Activated T-cell treated with anti-CD3 and anti-CD28 coated beads, Interleukin-2, amount 50 U/mL, for 72 hours (primary cell): ENCODE data around the gene FOXC1. TPM values are rescaled to one million over a fixed set of nuclear protein-coding genes. Genes with fewer than 3 reads are reported as not detected.

Experiments used
- ATAC-seq, 2 donors: fragments of 150-1000 bp; cut with Tn5 transposase; replicated peaks in 1 of 2; 2 replicates each; pipeline ENCODE4 v1.10.0; 2021; ENCODE audit warnings: moderate library complexity in 2 of 2, mild to moderate bottlenecking in 1 of 2
- DNase-seq, 2 donors: peaks; one replicate each; pipeline ENCODE4 v3.0.0; 2021 to 2022; ENCODE audit warnings: mixed read lengths in 1 of 2
- H3K27ac Mint-ChIP-seq: one replicate; pipeline ENCODE4 v1.8.0; 2022; ENCODE audit warnings: mild to moderate bottlenecking, moderate library complexity, mixed read lengths
- H3K27me3 Mint-ChIP-seq: one replicate; pipeline ENCODE4 v1.8.0; 2022; ENCODE audit warnings: low read depth, mixed read lengths
- H3K36me3 Mint-ChIP-seq, 2 donors: one replicate each; pipeline ENCODE4 v1.8.0; 2022; ENCODE audit warnings: mixed read lengths in 2 of 2, mild to moderate bottlenecking in 1 of 2; ENCODE audit not compliant: insufficient read depth in 2 of 2
- H3K4me1 Mint-ChIP-seq: one replicate; pipeline ENCODE4 v1.8.0; 2022; ENCODE audit warnings: low read depth, mixed read lengths
- H3K4me3 Mint-ChIP-seq, 2 donors: one replicate each; pipeline ENCODE4 v1.8.0; 2022; ENCODE audit warnings: mild to moderate bottlenecking in 2 of 2, mixed read lengths in 2 of 2, moderate library complexity in 2 of 2
- H3K9me3 Mint-ChIP-seq, 2 donors: one replicate each; pipeline ENCODE4 v1.8.0; 2022; ENCODE audit warnings: mixed read lengths in 2 of 2
- total RNA-seq, 2 donors: library from RNA; stranded (reverse); gene quantifications; one replicate each; pipeline ENCODE4 v1.2.3, GENCODE V29; 2022

FOXC1 gene
- total RNA-seq, 2 donors from 2014 or later: 0.17 to 0.30 TPM

DNA sequence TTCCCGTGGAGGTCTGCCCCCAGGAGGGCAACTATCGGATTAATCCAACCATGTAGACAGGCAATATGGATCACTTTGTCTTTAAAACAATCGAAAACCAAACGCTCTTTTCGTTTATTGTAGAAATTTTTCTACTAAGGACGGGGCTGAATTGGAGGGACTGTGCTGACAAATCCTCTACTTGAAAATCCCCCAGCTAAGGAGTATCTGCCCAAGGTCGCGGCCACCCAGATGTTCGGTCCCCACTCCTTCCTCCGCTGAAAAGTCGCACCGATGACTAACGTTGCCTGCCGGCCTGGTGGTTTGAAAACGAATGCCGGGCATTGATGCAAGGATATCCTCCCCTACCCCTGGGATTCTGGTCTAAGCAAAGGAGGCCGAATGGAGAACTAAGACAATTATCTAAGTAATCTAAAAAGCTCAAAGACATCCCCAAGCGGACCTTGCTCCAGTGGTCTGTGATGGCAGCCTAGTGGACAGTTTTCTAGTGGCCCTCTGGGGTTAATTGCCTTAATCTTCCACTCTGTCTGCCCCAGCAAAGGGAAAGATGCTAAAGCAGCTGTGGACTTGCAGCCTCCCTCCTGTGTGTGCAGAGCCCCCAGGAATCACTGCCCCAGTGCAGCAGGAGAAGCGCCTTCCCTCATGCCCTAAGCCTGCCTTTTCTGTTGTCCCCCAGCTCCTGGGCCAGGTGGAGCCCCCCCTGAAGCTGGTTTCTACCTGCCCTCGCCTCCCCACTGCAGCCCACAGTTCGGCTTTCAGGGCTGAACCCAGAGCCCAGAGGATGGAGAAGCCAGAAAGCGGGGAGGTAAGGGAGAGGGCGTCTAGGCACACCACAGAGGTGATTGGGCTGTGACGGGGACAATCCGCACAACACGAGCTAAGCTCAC is 3.6 kb upstream of the FOXC1 start:
- ATAC-seq (no peak), DNase-seq (no peak)
- Mint-ChIP-seq H3K9me3 (no peaks in the 10 kb centered on the region), H3K27me3 (peaks cover 62% of the 10 kb centered on the region), H3K36me3 (peaks cover 3% of the 10 kb centered on the region in 2 donors), H3K4me1 (peaks cover 34% of the 10 kb centered on the region), H3K27ac (no peak overlapping the region), H3K4me3 (peak overlapping the region; percentile 74 to 76)

DNA sequence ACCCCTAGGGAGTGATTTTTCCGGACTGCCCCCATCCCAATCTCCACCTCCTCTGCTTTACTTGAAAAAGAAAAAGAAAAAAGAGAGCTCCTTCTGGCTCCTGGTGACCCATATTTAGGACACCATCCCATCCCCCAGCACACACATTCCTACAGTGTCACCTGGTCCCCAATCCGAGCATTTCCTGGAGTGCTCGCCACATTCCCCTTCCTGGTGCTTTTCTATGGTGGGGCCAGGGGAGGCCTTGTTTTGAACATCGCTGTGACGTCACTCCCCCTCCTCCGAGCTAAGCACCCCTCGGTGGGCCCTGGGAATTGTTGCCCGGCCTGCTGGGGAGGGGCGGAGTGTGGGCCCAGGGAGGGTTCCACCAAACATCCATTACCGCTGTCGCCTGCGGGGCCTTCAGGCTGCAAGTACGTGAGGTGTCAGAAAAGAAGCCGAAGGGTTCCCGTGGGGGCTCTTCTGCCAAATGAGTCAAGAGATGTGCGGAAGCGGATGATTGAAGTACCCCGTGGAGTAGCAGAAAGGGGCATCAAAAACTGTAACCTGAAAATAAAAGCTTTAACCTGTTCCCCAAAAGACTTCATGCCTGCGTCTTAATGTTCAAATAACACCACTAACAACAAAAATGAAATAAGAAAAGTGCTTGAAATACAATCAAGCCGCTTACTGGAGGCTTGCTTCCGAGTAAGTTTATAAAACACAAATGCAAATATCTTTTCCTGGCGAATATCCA is 2.8 kb upstream of the FOXC1 start:
- no peak overlapping the region for H3K27ac Mint-ChIP-seq
- H3K36me3 Mint-ChIP-seq: peaks cover 3 to 5% of the 10 kb centered on the region in 2 donors
- no peaks in the 10 kb centered on the region for H3K9me3 Mint-ChIP-seq
- H3K4me3 Mint-ChIP-seq: peak overlapping the region; percentile 74 to 76
- DNase-seq: no peak
- ATAC-seq: no peak
- peaks cover 59% of the 10 kb centered on the region for H3K27me3 Mint-ChIP-seq
- peaks cover 36% of the 10 kb centered on the region for H3K4me1 Mint-ChIP-seq

DNA sequence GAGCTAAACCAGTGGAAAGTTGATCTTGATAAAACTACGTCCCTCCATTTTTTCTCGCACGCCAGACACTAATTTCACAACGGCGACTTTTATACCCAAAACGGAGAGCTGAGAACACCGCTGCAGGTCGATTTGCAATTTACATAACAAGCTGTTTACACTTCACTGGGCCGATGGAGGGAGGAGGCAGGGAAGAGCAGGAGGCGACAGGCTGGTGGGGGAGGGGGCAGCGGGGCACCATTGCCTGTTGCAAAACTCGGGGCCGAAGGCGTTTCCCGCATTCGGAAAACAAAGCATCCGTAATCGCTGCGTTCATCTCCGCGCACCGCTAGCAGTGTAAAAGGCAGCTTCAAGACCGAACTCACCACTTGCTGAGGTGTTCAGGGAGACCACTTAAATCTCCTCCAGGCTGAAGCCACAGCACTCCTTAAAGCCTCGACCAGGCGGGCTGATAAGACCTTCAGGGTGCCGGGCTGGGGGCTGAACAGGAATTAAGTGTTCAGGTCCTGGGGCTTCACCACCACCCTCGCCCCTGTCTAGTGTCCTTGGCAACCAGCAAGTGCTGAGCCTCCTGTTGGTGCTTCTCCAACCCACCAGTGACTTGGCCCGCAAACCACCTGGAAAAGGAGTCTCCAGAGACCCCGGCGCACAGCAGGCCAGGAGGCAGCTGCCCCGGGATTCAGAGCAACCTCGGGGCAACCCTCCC is 2.0 kb upstream of the FOXC1 start:
- DNase-seq (no peak), ATAC-seq (no peak)
- Mint-ChIP-seq H3K27ac (no peak overlapping the region), H3K4me3 (peak overlapping the region; percentile 74 to 76), H3K27me3 (peaks cover 59% of the 10 kb centered on the region), H3K36me3 (peaks cover 3 to 6% of the 10 kb centered on the region in 2 donors), H3K4me1 (peaks cover 43% of the 10 kb centered on the region), H3K9me3 (no peaks in the 10 kb centered on the region)

GRCh38 chr6:1608222-1609040 is 1.3 kb upstream of the FOXC1 start:
- Mint-ChIP-seq H3K27ac (peak overlapping the region; percentile 9), H3K4me1 (peaks cover 51% of the 10 kb centered on the region), H3K27me3 (peaks cover 59% of the 10 kb centered on the region), H3K4me3 (peak overlapping the region; percentile 74 to 76), H3K9me3 (no peaks in the 10 kb centered on the region), H3K36me3 (peaks cover 3 to 6% of the 10 kb centered on the region in 2 donors)
- DNase-seq: no peak
- no peak for ATAC-seq

DNA sequence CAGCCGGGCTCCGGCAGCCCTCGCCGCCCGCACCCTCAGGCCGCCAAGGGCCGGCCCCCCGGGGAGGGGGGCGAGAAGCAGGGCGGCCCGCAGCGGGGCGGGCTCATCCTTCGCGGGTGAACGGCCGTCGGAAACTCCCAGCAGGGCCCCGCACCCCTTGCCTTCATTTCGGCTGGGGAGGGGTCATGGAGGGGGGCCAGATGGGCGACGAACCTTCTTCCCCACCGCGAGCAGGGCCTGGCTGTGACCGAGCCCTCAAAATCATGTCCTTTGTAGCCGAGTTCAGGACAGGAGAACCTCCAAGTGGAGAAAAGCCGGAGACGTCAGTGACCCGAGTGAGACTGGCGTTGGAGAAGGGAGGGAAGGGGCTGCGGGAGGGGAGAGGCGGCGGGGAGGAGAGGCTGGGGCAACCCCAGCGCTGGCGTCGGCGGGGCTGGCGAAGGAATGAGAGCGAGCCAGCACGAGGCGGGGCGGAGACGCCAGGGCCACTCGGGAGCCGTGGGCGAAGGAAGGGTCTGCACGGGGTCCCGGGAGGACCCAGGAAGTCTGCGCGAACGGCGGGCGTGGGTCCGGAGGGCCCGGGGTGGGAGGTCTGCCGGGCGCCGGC is 571 bp upstream of the FOXC1 start:
- Mint-ChIP-seq H3K4me3 (peak overlapping the region; percentile 73 to 80), H3K27ac (peak overlapping the region; percentile 68), H3K9me3 (no peaks in the 10 kb centered on the region), H3K4me1 (peaks cover 51% of the 10 kb centered on the region), H3K27me3 (peaks cover 56% of the 10 kb centered on the region), H3K36me3 (peaks cover 3 to 6% of the 10 kb centered on the region in 2 donors)
- DNase-seq (peak in 1 of 2 donors; percentile 27), ATAC-seq (peak; percentile 4 to 12)

DNA sequence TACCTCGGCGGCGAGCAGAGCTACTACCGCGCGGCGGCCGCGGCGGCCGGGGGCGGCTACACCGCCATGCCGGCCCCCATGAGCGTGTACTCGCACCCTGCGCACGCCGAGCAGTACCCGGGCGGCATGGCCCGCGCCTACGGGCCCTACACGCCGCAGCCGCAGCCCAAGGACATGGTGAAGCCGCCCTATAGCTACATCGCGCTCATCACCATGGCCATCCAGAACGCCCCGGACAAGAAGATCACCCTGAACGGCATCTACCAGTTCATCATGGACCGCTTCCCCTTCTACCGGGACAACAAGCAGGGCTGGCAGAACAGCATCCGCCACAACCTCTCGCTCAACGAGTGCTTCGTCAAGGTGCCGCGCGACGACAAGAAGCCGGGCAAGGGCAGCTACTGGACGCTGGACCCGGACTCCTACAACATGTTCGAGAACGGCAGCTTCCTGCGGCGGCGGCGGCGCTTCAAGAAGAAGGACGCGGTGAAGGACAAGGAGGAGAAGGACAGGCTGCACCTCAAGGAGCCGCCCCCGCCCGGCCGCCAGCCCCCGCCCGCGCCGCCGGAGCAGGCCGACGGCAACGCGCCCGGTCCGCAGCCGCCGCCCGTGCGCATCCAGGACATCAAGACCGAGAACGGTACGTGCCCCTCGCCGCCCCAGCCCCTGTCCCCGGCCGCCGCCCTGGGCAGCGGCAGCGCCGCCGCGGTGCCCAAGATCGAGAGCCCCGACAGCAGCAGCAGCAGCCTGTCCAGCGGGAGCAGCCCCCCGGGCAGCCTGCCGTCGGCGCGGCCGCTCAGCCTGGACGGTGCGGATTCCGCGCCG is 994 bp downstream of the FOXC1 start:
- H3K27me3 Mint-ChIP-seq: peaks cover 55% of the 10 kb centered on the region
- peak; percentile 24 to 27 for ATAC-seq
- peaks cover 47% of the 10 kb centered on the region for H3K4me1 Mint-ChIP-seq
- H3K27ac Mint-ChIP-seq: no peak overlapping the region
- peaks cover 3 to 6% of the 10 kb centered on the region in 2 donors for H3K36me3 Mint-ChIP-seq
- H3K4me3 Mint-ChIP-seq: peak overlapping the region; percentile 83 to 86
- H3K9me3 Mint-ChIP-seq: no peaks in the 10 kb centered on the region
- DNase-seq: peak in 1 of 2 donors; percentile 35

DNA sequence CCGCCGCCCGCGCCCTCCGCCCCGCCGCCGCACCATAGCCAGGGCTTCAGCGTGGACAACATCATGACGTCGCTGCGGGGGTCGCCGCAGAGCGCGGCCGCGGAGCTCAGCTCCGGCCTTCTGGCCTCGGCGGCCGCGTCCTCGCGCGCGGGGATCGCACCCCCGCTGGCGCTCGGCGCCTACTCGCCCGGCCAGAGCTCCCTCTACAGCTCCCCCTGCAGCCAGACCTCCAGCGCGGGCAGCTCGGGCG is 1.5 kb downstream of the FOXC1 start:
- no peak overlapping the region for H3K4me3 Mint-ChIP-seq
- ATAC-seq (peak in 1 of 2 donors; percentile 19), DNase-seq (peak in 1 of 2 donors; percentile 36)
- no peak overlapping the region for H3K27ac Mint-ChIP-seq
- peaks cover 42% of the 10 kb centered on the region for H3K4me1 Mint-ChIP-seq
- H3K36me3 Mint-ChIP-seq: peaks cover 3 to 6% of the 10 kb centered on the region in 2 donors
- peaks cover 55% of the 10 kb centered on the region for H3K27me3 Mint-ChIP-seq
- no peaks in the 10 kb centered on the region for H3K9me3 Mint-ChIP-seq

- peaks cover 55% of the 10 kb centered on the region for H3K27me3 Mint-ChIP-seq
Observed at GRCh38 chr6:1611572-1612298, 2.0 kb downstream of the FOXC1 start.

DNA sequence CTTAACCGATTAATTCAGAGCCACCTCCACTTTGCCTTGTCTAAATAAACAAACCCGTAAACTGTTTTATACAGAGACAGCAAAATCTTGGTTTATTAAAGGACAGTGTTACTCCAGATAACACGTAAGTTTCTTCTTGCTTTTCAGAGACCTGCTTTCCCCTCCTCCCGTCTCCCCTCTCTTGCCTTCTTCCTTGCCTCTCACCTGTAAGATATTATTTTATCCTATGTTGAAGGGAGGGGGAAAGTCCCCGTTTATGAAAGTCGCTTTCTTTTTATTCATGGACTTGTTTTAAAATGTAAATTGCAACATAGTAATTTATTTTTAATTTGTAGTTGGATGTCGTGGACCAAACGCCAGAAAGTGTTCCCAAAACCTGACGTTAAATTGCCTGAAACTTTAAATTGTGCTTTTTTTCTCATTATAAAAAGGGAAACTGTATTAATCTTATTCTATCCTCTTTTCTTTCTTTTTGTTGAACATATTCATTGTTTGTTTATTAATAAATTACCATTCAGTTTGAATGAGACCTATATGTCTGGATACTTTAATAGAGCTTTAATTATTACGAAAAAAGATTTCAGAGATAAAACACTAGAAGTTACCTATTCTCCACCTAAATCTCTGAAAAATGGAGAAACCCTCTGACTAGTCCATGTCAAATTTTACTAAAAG is 2.7 kb downstream of the FOXC1 start:
- H3K27me3 Mint-ChIP-seq: peaks cover 55% of the 10 kb centered on the region
- peaks cover 3 to 6% of the 10 kb centered on the region in 2 donors for H3K36me3 Mint-ChIP-seq
- H3K27ac Mint-ChIP-seq: peak overlapping the region; percentile 73
- H3K4me1 Mint-ChIP-seq: peaks cover 30% of the 10 kb centered on the region
- no peaks in the 10 kb centered on the region for H3K9me3 Mint-ChIP-seq
- DNase-seq: no peak
- peak overlapping the region; percentile 84 to 89 for H3K4me3 Mint-ChIP-seq
- ATAC-seq: no peak

More at GRCh38 chr6:1611572-1612298, 2.0 kb downstream of the FOXC1 start:
- ATAC-seq (no peak), DNase-seq (no peak)
- no peaks in the 10 kb centered on the region for H3K9me3 Mint-ChIP-seq
- H3K4me3 Mint-ChIP-seq: peak overlapping the region; percentile 84 to 89
- peak overlapping the region; percentile 13 for H3K27ac Mint-ChIP-seq
- peaks cover 3 to 6% of the 10 kb centered on the region in 2 donors for H3K36me3 Mint-ChIP-seq
- H3K4me1 Mint-ChIP-seq: peaks cover 37% of the 10 kb centered on the region

- peak overlapping the region; percentile 46 for H3K27ac Mint-ChIP-seq
- H3K9me3 Mint-ChIP-seq: no peaks in the 10 kb centered on the region
- DNase-seq (no peak), ATAC-seq (no peak)
- H3K36me3 Mint-ChIP-seq: peaks cover 3 to 6% of the 10 kb centered on the region in 2 donors
- peak overlapping the region in 1 of 2 donors; percentile 89 for H3K4me3 Mint-ChIP-seq
- peaks cover 55% of the 10 kb centered on the region for H3K27me3 Mint-ChIP-seq
- H3K4me1 Mint-ChIP-seq: peaks cover 25% of the 10 kb centered on the region
Observed at GRCh38 chr6:1612974-1613306, 3.2 kb downstream of the FOXC1 start.

GRCh38 chr6:1613346-1613687 is 3.6 kb downstream of the FOXC1 start:
- H3K9me3 Mint-ChIP-seq: no peaks in the 10 kb centered on the region
- H3K4me3 Mint-ChIP-seq: peak overlapping the region; percentile 10 to 43
- peaks cover 55% of the 10 kb centered on the region for H3K27me3 Mint-ChIP-seq
- peaks cover 3 to 6% of the 10 kb centered on the region in 2 donors for H3K36me3 Mint-ChIP-seq
- DNase-seq (no peak), ATAC-seq (no peak)
- H3K4me1 Mint-ChIP-seq: peaks cover 22% of the 10 kb centered on the region
- H3K27ac Mint-ChIP-seq: peak overlapping the region; percentile 46
